GM23248 (cell line): ENCODE measurements around the gene CAMK2B.

Experiments used
- EZH2 ChIP-seq: fragments of 200-600 bp; sonication (generic); IDR thresholded peaks from 2 replicates; pipeline ENCODE4 v1.6.1; 2018; ENCODE audit warnings: antibody characterized with exemption, mild to moderate bottlenecking; ENCODE audit not compliant: insufficient read depth, poor library complexity, severe bottlenecking
- EZH2phosphoT487 ChIP-seq: fragments of 200-600 bp; sonication (generic); IDR thresholded peaks from 2 replicates; pipeline ENCODE4 v1.6.1; 2018; ENCODE audit warnings: antibody characterized with exemption, moderate library complexity, mild to moderate bottlenecking, low read depth; ENCODE audit not compliant: insufficient read depth

- no peak for TF ChIP-seq EZH2
- TF ChIP-seq EZH2phosphoT487, result no peak
Observed at GRCh38 chr7:44206008-44206407, 119.4 kb downstream of the CAMK2B start.
